ENCODE measurements around the gene GPSM1.

- TF ChIP-seq YY1 (IDR thresholded peaks at IDR 0.05; ENCODE audit: extremely low read depth, insufficient replicate concordance, low read depth, low read length) (no peak), CBX3 (IDR thresholded peaks at IDR 0.05; ENCODE audit: low read depth) (no peak), CTCF (IDR thresholded peaks at IDR 0.05 in 2 of 3, conservative IDR thresholded peaks at IDR 0.05 in 1 of 3; ENCODE audit: borderline replicate concordance in 1 of 3, insufficient read depth in 1 of 3, low read depth in 2 of 3, low read length in 2 of 3) (no peak), POLR2A (IDR thresholded peaks at IDR 0.05; ENCODE audit: borderline replicate concordance, extremely low read depth, insufficient read depth, insufficient read length) (no peak), EZH2 (IDR thresholded peaks at IDR 0.05) (no peak), TCF7L2 (IDR thresholded peaks at IDR 0.05; ENCODE audit: borderline replicate concordance, extremely low read depth, insufficient read depth, insufficient read length) (no peak), JUND (IDR thresholded peaks at IDR 0.05) (no peak), RAD21 (IDR thresholded peaks at IDR 0.05; ENCODE audit: low read depth) (no peak), REST (IDR thresholded peaks at IDR 0.05; ENCODE audit: low read depth) (no peak)
These were observed 28.2 kb upstream of the GPSM1 start for GRCh38 chr9:136299116-136299515.

Measured in HCT116 (cell line).